ENCODE results near the gene ERG.
A peak's percentile ranks its signal among the peaks of the same experiment; 100 is the strongest.

Gene ERG

GRCh38 chr21:38472412-38473108, 25.7 kb downstream of the ERG start:
- DNase-seq: no peak

DNA sequence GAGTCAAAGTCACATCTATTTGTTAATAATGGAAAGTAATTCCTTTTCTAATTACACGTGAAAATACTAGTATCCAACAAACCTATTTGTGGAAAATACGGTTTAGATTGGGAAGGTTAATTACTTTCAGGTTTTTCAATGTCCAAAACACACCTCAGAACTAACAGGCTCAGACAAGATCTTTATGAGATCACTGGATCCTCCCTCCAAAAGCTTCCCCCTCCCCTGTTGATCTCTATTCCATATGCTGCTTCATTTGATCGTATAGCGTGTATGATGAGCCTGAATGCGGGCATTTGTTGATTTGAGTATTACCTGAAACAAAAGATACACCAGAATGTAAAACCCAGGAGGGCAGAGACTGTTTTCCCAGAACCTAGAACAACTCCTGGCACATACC, 26.5 kb downstream of the ERG start:
- no peak for DNase-seq

DNA sequence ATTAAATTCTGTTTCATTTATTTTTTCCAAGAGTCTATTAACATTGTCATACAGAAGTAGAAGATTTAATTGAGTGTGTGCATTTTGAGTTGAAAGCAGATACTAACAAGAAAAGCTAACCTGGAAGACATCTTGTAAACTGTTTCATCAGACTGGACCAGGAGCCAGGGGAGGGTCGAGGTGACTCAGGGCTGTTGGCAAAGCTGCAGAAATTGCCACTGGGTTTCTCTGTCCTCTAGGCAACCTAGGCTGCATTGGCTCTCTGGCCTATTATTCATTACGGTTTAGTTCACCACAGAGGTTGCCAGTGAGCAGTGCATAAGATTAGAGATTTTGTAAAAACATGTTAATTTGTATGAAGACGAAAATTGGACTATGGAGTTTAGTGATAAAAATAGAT, 27.5 kb downstream of the ERG start:
- no peak for DNase-seq

- no peak for DNase-seq
Measured at GRCh38 chr21:38469642-38470041, 28.6 kb downstream of the ERG start.

DNA sequence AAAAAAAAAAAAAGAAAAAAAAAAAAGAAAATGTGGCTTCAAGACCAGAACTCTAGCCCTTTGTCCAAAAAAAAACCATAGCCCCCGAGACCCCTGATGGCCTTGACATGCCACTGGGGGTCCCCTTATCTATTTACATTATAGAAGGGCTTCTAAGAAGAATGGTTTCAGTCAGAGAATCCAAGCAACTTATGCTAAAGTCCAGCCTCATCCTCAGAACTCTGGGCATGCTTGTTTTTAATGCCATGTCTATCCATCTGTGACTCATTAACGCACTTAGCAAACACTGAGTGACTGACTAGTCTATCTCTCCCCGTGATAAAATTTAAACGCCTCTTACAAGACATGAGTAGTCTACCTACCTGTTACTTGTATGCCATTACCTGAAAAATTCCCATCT, 29.3 kb downstream of the ERG start:
- no peak for DNase-seq

DNA sequence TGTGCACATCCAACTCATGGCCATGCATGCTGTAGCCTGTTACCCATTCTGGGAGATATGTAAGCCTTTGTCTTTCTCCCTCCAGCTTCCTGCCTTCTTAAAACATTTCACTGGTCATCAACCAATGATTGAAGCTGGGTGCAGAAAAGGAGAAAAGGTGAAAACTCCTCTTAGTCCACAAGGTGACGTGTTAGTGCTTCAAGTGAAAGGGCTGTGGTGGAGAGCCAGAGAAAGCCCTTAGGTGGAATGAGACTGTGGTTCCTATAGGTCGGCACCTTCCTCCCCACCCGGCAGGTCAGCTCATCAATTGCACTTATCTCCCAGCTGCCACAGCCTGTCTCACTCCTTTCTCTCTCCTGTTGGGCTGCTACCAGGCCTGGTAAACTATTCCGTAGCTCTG, 30.4 kb downstream of the ERG start:
- DNase-seq: no peak

DNA sequence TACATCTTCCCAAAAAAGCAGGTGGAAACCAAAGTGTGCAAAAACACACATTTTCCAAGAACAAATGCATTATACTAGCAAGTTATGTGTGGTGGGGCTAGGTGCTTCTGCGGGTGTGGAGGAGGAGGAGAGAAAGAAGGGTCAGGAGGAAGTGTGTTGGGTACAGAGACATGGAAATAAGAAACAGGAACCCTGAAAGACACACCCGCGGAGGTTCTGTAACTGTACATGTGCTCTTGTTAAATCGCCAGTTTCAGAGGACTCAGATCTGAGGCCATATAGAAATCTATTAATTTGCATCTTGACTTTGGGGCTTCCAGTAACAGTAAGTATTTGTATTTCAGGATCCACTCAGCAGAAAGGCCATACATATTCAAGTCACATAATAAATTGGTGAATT, 30.9 kb downstream of the ERG start:
- no peak for DNase-seq

DNA sequence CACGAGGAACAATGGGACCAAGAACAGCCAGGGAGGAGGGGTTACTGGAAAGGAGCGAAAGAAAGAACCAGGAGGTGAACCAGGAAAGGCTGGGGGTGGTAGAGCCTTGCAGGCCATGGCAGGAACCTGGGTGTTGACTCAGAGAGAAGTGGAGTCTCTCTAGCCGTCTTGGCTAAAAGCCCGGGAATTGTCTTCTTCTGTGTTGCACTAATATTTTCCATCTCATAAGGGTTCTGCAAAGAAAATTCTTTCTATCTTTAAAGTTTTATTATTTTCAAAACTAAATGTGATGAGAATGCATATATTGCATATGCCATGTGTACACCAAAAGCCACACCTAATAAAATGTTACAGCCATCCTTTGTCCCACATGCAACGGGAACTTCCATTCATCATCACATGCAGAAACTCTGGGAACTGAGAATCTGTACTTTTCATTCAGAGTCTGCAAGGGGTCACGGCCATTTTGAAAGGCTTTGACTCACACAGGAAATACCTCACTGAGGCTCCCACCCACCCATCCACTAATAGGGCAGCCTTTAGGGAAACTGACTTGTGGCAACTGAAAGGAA, 38.0 kb downstream of the ERG start:
- DNase-seq: no peak

GRCh38 chr21:38459490-38459889, 38.8 kb downstream of the ERG start:
- no peak for DNase-seq

GRCh38 chr21:38455403-38455802, 42.9 kb downstream of the ERG start:
- DNase-seq: no peak

GRCh38 chr21:38454702-38455101, 43.6 kb downstream of the ERG start:
- no peak for DNase-seq

- no peak for DNase-seq
Measured at GRCh38 chr21:38454161-38454560, 44.1 kb downstream of the ERG start.

DNA sequence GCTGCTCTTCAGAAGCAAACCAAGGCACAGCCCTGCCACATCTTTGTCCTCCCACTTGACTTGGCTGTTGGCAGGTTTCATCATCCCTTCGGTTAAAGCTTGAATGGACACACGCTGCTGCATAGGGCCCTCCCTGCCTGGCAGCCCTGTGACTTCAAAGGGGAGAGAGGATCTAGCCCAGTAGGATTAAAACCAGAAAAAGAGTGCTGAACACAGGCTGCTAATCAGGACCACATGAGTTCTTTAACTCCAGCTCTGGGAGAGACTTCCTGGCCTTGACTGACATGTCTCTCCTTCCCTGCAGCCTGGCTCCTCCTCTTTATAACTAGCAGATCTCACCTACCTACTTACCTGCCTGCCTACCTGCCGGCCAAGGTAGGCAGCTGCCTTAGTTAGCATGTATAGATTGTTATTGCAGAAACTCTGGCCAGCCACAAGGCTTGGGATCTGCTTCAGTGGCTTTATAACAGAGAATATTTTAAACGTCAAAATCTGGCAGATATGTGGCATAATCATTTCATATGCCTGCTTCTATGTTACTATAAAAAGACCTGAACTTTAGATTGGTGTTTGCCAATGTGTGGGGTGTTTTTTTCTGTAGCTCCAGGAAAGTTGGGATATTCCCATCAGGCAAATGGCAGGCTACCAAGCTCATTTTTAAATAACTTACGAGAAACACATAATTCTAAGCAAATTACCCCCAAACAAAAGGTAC, 49.4 kb downstream of the ERG start:
- DNase-seq: no peak

DNA sequence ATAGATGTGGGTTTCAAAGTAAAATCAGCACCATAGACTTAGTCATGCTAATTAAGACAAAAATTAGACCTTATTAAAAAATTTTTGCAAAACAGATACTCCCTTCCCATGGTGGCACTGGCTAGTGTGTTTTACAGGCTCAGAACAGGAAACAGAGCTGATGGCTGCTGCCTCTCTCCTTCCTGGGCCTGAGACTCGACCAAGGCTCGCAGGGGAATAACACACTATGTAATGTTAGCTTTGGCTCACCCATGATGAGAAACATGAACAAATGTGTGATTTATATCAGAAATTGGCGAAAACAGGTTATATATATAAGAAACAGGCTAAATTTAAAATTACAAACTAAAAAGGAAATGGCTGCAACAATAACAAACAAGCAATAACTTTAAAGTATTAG, 50.7 kb downstream of the ERG start:
- DNase-seq: no peak

- no peak for DNase-seq
Measured at GRCh38 chr21:38444691-38445090, 53.6 kb downstream of the ERG start.

GRCh38 chr21:38443110-38443509, 55.2 kb downstream of the ERG start:
- no peak for DNase-seq

DNA sequence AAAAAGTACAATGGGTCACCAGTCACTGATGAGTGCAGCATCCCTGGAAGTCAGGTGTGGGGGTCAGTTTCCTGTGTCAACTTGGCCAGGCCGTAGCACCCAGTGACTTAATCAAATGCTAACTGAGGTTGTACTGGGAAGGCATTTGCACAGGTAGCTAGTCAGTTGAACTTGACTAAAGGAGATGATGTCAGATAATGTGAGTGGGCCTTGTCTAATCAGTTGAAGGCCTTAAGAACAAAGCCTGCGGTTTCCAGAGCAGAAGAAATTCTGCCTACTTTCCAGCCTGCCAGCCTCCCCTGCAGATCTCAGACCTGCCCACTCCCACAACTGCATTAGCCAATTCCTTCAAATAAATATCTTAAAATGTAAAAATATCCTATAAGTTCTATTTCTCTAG, 57.1 kb downstream of the ERG start:
- DNase-seq: no peak

DNA sequence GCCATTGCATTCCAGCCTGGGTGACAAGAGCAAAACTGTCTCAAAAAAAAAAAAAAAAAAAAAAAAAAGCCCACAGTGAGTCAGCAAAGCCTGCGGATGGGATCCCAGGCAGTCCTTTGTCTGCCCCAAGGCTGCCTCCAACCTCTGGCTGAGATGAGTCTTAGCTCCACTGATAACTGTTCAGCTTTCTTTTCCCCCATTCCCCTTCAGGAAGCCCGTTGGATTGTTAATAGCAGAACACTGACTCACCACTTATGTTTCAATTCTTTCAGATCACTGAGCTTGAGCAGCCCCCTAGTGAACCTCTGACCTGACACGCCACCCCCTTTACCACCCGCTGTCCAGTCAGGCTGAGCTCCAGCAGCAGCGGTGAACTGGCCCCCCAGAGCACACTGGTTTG, 57.5 kb downstream of the ERG start:
- no peak for DNase-seq

- peak; percentile 17 for DNase-seq
Measured at GRCh38 chr21:38439957-38440356, 58.3 kb downstream of the ERG start.

- DNase-seq: no peak
Measured at GRCh38 chr21:38439426-38439825, 58.9 kb downstream of the ERG start.

GRCh38 chr21:38438462-38438893, 59.8 kb downstream of the ERG start:
- DNase-seq: no peak

DNA sequence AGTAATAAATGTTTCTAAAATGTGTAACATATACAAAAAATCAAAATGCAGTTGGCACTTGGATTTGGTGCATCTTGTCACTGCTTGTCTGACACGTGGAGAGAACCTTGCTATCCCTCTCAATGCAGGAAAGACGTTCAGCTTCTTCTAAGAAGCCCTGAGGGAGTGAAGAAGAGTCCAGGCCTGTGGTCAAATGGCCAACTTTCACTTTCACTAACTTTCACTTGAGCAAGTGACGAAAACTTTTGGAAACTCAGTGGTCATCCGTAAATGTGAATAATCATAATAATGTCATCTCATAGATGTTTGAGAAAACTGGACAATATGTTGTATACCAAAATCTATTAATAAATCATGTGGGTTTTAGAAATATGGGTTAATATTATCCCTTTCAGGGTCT, 61.9 kb downstream of the ERG start:
- no peak for DNase-seq

- no peak for DNase-seq
Measured at GRCh38 chr21:38434913-38435533, 63.3 kb downstream of the ERG start.

DNA sequence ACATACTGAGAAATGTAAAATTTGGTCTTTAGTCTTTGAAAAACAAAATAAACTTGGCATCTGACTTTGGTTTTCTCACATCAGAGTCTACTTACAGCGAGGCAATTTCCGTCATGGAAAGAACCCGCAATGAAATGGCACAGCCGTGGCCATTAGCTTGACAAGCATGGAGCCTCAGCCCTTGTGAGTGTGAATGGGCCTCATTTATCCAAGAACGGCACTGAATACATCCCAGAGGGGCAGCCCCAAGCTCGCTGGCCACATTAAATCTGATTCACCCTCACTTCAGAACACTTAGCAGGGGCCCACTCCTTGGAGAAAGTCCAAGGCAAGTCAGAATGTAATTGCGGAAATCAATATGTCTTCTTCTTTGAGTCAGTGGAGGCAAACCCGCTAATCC, 64.8 kb downstream of the ERG start:
- DNase-seq: no peak
